ENCODE data around the gene HOOK2. TPM values are rescaled to one million over a fixed set of nuclear protein-coding genes. Genes with fewer than 3 reads are reported as not detected.
A peak's percentile ranks its signal among the peaks of the same experiment; 100 is the strongest.

Gene HOOK2
- total RNA-seq, 1 donor, result 21.7 TPM

DNA sequence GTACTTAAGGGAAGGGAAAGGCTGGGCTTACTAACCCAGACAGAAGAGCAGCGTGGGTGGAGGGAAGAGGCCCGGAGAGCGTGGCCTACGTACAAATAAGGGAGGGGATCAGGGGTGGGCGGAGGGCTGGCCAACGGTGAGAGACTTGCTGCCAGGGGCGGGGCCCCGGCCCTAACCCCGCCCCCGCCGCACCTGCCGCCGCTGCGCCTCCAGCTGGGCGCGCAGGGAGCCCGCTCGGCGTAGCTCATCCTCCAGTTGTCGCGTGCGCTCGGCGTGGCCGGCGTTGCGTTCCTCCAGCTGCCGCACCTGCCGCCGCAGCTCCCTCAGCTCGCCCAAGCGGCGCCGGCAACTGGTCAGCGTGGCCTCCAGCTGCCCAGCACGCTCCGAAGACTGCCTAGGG lies 5.7 kb downstream of the HOOK2 start:
- Histone ChIP-seq H4K20me1 (ENCODE audit: insufficient read depth, low read length) (no peaks in the 10 kb centered on the region), H3K4me2 (ENCODE audit: insufficient read depth, low read length) (no peak overlapping the region), H2AFZ (ENCODE audit: low read length) (no peak overlapping the region)

DNA sequence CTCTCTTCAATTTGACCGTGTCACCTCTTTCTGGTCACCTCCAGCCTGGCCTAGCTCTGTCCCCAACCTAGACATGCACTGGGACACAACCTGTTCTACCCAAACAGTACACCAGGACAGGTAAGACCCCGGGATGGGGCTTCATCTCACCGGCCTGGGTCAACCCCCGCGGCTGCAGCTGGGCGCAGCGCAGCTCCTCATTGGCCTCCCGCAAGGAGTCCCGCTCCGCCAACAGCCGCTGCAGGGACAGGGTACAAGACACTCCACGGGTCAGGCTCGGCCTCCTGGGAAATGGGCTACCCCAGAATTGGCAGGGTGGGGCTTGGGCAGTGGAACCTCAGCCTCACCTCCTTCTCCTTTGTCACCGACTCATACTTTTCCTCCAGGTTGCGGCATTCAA lies 7.7 kb downstream of the HOOK2 start:
- no peak overlapping the region for H2AFZ ChIP-seq (ENCODE audit: low read length)
- no peak overlapping the region for H3K27ac ChIP-seq (ENCODE audit: low read depth, low read length)
- H3K27me3 ChIP-seq (ENCODE audit: insufficient read depth, low read length), result no peaks in the 10 kb centered on the region
- H3K4me2 ChIP-seq (ENCODE audit: insufficient read depth, low read length), result no peak overlapping the region
- H3K79me2 ChIP-seq (ENCODE audit: insufficient read depth, low read length), result no peaks in the 10 kb centered on the region
- peak; percentile 43 for DNase-seq (ENCODE audit: insufficient read length, low spot score, missing footprints)
- H3K4me1 ChIP-seq (ENCODE audit: insufficient read depth, low read length), result peaks cover 3% of the 10 kb centered on the region
- H3K4me3 ChIP-seq (ENCODE audit: insufficient read depth, low read length), result no peak overlapping the region
- no peaks in the 10 kb centered on the region for H3K9me3 ChIP-seq (ENCODE audit: low read depth, low read length)
- no peaks in the 10 kb centered on the region for H3K36me3 ChIP-seq (ENCODE audit: insufficient read depth, low read length)
- H4K20me1 ChIP-seq (ENCODE audit: insufficient read depth, low read length), result no peaks in the 10 kb centered on the region
- TF ChIP-seq, protein P1, sequence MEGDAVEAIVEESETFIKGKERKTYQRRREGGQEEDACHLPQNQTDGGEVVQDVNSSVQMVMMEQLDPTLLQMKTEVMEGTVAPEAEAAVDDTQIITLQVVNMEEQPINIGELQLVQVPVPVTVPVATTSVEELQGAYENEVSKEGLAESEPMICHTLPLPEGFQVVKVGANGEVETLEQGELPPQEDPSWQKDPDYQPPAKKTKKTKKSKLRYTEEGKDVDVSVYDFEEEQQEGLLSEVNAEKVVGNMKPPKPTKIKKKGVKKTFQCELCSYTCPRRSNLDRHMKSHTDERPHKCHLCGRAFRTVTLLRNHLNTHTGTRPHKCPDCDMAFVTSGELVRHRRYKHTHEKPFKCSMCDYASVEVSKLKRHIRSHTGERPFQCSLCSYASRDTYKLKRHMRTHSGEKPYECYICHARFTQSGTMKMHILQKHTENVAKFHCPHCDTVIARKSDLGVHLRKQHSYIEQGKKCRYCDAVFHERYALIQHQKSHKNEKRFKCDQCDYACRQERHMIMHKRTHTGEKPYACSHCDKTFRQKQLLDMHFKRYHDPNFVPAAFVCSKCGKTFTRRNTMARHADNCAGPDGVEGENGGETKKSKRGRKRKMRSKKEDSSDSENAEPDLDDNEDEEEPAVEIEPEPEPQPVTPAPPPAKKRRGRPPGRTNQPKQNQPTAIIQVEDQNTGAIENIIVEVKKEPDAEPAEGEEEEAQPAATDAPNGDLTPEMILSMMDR (IDR thresholded peaks at IDR 0.05; ENCODE audit: extremely low read depth, low read depth, low read length), result no peak

More for the DNA sequence above, 5.7 kb downstream of the HOOK2 start:
- TF ChIP-seq, protein P1 (IDR thresholded peaks at IDR 0.05; ENCODE audit: extremely low read depth, low read depth, low read length), result no peak
- peaks cover 12% of the 10 kb centered on the region for H3K4me1 ChIP-seq (ENCODE audit: insufficient read depth, low read length)
- H3K27me3 ChIP-seq (ENCODE audit: insufficient read depth, low read length), result no peaks in the 10 kb centered on the region
- no peaks in the 10 kb centered on the region for H3K79me2 ChIP-seq (ENCODE audit: insufficient read depth, low read length)
- no peaks in the 10 kb centered on the region for H3K36me3 ChIP-seq (ENCODE audit: insufficient read depth, low read length)
- no peak overlapping the region for H3K27ac ChIP-seq (ENCODE audit: low read depth, low read length)
- no peaks in the 10 kb centered on the region for H3K9me3 ChIP-seq (ENCODE audit: low read depth, low read length)
- no peak overlapping the region for H3K4me3 ChIP-seq (ENCODE audit: insufficient read depth, low read length)
- DNase-seq (ENCODE audit: insufficient read length, low spot score, missing footprints), result peak; percentile 29

DNA sequence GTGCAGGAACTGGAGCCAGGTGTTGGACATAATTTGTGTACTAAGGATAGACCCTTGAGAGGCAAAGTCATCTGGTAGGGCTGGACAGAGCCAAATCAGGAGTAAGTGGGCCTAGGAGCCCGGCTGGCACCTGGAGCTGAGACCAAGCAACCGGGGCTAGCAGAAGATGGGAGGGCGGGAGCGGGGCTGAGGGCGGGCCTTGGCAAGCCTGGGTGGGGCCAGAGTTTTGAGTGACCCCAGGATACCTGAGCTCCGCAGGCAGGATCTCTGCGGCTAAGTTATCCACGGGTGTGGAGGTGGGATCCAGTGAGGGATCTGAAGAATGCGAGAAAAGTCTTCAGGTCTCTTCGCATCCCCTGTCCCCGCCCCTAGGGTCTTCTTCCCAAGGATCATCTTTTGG lies 8.2 kb downstream of the HOOK2 start:
- Histone ChIP-seq H3K27me3 (ENCODE audit: insufficient read depth, low read length) (no peaks in the 10 kb centered on the region), H3K4me2 (ENCODE audit: insufficient read depth, low read length) (no peak overlapping the region), H3K4me1 (ENCODE audit: insufficient read depth, low read length) (peaks cover 2% of the 10 kb centered on the region), H3K4me3 (ENCODE audit: insufficient read depth, low read length) (no peak overlapping the region), H3K36me3 (ENCODE audit: insufficient read depth, low read length) (no peaks in the 10 kb centered on the region), H3K79me2 (ENCODE audit: insufficient read depth, low read length) (no peaks in the 10 kb centered on the region), H3K9me3 (ENCODE audit: low read depth, low read length) (no peaks in the 10 kb centered on the region), H4K20me1 (ENCODE audit: insufficient read depth, low read length) (no peaks in the 10 kb centered on the region), H2AFZ (ENCODE audit: low read length) (no peak overlapping the region), H3K27ac (ENCODE audit: low read depth, low read length) (no peak overlapping the region)
- TF ChIP-seq, protein P1 (IDR thresholded peaks at IDR 0.05; ENCODE audit: extremely low read depth, low read depth, low read length), result no peak
- DNase-seq (ENCODE audit: insufficient read length, low spot score, missing footprints), result peak; percentile 62

DNA sequence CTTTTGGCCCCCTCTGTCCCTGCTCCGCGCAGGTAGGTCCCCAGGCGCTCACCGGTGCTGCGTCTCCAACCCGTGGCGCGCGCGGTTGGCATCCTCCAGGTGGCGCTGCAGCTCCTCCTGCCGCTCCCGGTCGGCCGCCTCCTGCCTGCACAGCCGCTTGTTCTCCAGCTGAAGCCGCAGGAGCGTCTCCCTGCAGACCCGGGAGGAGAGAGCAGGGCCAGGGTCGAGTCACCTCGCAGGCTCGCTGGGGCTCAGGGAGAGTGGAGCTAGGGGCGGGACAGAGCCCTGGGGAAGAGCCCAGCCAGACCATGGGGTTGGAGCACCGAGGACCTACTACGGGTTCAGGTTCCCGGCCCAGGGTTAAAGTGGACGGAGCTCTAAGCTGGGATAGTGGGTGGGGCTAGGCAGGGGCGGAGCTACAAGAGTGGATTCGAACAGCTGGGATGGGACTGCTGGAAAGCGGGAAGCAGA lies 9.3 kb downstream of the HOOK2 start:
- H3K36me3 ChIP-seq (ENCODE audit: insufficient read depth, low read length), result no peaks in the 10 kb centered on the region
- H3K9me3 ChIP-seq (ENCODE audit: low read depth, low read length), result no peaks in the 10 kb centered on the region
- H3K4me3 ChIP-seq (ENCODE audit: insufficient read depth, low read length), result peak overlapping the region; percentile 78
- no peaks in the 10 kb centered on the region for H3K79me2 ChIP-seq (ENCODE audit: insufficient read depth, low read length)
- DNase-seq (ENCODE audit: insufficient read length, low spot score, missing footprints), result peak; percentile 100
- no peaks in the 10 kb centered on the region for H3K27me3 ChIP-seq (ENCODE audit: insufficient read depth, low read length)
- H2AFZ ChIP-seq (ENCODE audit: low read length), result peak overlapping the region; percentile 95
- peak overlapping the region; percentile 94 for H3K4me2 ChIP-seq (ENCODE audit: insufficient read depth, low read length)
- H3K4me1 ChIP-seq (ENCODE audit: insufficient read depth, low read length), result no peaks in the 10 kb centered on the region
- TF ChIP-seq, protein P1 (IDR thresholded peaks at IDR 0.05; ENCODE audit: extremely low read depth, low read depth, low read length), result peak; percentile 80
- no peak overlapping the region for H3K27ac ChIP-seq (ENCODE audit: low read depth, low read length)
- no peaks in the 10 kb centered on the region for H4K20me1 ChIP-seq (ENCODE audit: insufficient read depth, low read length)
